Sigmoid colon (tissue), 4 donors: Measurements from ENCODE around the gene BRSK2.
A peak's percentile ranks its signal among the peaks of the same experiment; 100 is the strongest.

Experiments used
- POLR2AphosphoS5 ChIP-seq, 4 donors: sonication (generic); formaldehyde crosslinking; IDR thresholded peaks; one replicate each; pipeline ENCODE4 v1.6.1; 2017; ENCODE audit warnings: antibody characterized with exemption in 4 of 4
- TF ChIP-seq, protein P1 (sequence below), 4 experiments: fragments of 450-650 bp in 3 of 4; fragments of 200-600 bp in 1 of 4; IDR thresholded peaks; one replicate each; pipeline ENCODE4 v1.5.1; 2016 to 2019; ENCODE audit warnings: antibody characterized with exemption in 4 of 4, mild to moderate bottlenecking in 3 of 4, moderate library complexity in 2 of 4

DNA sequence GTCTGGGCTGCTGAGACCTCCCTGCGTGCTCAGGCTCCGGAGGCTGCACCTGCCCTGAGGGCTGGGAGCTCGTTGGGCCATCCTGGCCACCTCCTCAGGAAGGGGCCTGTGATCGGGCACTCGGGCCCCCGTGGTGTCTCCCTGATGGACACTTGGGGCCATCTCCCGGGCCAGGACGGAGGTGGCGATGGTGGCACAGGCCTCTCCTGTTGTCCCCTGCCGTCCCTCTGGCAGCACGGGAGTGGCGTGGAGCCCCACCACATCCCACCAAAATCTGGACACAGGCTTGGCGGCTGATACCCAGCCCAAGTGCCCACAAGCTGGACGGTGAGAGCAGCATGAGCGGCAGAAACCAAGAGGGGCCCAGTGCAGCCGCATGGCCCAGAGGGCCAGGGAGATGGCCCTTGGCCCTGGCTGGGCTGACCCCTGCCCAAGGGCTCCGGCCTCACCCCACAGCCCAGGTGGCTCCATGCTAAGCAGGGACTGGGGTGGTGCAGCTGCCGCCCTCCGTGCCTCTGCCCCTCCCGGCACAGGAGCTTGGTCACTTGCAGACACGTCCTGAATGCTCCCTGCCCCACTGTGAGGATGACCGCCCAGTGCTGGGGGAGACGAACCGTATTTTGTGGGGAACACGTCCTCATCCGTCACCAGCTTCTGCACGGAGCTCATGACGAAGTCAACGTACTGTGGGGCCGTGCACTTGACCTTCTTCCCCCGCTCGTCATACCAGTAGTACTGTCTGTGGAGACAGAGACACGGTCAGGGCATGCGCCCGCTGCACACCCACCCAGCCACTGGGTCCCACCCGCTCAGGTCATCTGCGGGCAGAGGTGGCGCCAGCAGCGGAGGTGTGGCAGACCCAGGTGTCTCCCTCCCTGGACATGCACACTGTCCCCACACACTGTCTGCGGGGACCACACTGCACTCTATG lies 81.2 kb downstream of the BRSK2 start:
- TF ChIP-seq, protein P1, sequence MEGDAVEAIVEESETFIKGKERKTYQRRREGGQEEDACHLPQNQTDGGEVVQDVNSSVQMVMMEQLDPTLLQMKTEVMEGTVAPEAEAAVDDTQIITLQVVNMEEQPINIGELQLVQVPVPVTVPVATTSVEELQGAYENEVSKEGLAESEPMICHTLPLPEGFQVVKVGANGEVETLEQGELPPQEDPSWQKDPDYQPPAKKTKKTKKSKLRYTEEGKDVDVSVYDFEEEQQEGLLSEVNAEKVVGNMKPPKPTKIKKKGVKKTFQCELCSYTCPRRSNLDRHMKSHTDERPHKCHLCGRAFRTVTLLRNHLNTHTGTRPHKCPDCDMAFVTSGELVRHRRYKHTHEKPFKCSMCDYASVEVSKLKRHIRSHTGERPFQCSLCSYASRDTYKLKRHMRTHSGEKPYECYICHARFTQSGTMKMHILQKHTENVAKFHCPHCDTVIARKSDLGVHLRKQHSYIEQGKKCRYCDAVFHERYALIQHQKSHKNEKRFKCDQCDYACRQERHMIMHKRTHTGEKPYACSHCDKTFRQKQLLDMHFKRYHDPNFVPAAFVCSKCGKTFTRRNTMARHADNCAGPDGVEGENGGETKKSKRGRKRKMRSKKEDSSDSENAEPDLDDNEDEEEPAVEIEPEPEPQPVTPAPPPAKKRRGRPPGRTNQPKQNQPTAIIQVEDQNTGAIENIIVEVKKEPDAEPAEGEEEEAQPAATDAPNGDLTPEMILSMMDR (IDR thresholded peaks at IDR 0.05), result no peak
- peak in 1 of 4 donors; percentile 14 for TF ChIP-seq POLR2AphosphoS5 (IDR thresholded peaks at IDR 0.05)
